Activated T-helper 1 cell treated with Interleukin-2 at 50 U/mL for 16 hours (primary cell): ENCODE data around the gene MCF2L2.
"Not testable (repeated sequence)": the region's sequence is repeated elsewhere in the genome, so short reads cannot be mapped to it uniquely, and the experiment has no call there.

ENCODE experiments used
- DNase-seq: peaks from one replicate; pipeline ENCODE4 v3.0.0-alpha.2; 2020; ENCODE audit warnings: low read depth

MCF2L2 gene

DNA sequence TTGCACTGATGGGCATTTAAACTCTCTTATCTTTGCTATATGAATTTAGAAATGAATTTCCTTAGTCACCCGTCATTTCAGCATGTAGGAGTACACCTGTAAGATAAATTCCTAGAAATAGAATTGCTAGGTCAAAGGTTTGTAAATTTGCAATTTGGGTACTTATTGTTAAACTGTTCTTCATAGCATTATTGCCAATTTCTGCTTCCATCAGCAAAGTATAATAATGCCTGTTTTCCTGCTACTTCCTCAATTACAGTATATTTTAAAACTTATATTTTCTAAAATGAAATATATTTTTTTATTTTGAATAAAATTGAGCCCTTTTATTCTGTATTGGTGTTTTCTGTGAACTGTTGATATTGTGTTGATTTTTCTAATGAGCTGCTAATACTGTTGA, 16.3 kb upstream of the MCF2L2 start:
- no peak for DNase-seq

DNA sequence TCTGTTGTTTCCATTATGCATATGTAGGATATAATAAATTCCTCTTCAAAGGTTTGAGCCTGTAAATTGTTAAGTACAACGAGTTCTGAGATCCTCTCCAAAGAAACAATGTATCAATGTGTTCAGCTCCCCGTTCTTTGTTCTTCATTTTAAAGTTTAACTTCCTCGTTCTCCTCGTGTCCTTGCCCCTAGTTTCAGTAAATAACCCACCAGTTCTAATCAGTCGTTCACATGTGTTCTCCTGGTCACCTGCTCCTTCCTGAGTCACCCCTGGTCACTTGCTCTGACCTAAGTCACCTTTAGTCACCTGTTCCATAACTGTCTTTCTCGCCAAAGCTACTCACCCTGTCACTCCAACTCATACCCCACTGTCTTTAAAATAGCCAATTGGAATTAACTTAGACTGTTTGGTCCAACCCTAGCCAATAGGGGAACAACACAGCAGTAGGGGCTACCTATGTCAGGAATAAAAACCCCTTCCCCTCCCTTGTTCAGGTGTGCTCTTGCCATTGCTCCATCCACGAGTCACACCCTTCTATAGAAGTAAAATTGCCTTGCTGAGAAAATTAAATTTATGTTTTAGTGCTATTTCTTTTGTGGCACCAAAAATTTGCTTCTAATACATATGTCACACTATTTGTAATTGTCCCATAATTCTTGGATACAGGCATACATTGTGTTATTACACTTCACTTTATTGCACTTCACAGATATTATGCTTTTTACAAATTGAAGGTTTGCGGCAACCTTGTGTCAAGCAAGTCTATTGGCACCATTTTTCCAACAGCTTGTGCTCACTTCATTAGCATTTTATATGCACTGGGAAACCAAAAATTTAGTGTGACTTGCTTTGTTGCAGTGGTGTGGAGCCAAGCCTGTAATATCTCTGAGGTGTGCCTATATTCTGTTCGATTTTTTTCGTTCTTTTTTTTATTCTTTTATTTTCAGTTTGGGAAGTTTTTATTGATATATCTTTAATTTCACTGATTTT, 15.3 kb upstream of the MCF2L2 start:
- DNase-seq: no peak

DNA sequence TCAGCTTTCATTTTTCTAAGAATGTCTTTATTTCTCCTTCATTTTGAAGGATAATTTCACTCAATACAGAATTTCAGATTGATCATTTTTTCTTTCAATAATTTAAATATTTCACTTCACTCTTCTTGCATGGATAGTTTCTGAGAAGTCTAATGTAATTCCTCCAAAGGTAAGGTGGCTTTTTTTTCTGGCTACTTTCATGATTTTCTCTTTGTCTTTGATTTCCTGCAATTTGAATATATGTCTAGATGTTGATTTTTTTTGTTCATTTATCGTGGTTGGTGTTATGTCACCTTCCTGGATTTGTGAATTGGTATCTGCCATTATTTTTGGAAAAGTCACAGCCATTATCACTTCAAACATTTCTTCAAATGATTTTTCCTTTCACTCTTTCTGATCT, 14.6 kb upstream of the MCF2L2 start:
- no peak for DNase-seq

DNA sequence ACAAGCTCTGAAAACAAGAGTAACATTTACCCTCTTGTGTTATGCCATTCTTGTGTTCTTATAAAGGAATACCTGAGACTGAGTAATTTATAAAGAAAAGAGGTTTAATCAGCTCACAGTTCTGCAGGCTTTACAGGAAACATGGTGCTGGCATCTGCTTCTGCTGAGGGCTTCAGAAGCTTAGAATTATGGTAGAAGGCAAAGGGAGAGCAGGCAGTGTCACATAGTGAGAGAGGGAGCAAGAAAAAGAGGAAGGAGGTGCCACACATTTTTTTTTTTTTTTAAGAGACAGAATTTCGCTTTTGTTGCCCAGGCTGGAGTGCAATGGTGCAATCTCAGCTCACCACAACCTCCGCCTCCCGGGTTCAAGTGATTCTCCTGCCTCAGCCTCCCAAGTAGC, 12.1 kb upstream of the MCF2L2 start:
- not testable (repeated sequence) for DNase-seq

DNA sequence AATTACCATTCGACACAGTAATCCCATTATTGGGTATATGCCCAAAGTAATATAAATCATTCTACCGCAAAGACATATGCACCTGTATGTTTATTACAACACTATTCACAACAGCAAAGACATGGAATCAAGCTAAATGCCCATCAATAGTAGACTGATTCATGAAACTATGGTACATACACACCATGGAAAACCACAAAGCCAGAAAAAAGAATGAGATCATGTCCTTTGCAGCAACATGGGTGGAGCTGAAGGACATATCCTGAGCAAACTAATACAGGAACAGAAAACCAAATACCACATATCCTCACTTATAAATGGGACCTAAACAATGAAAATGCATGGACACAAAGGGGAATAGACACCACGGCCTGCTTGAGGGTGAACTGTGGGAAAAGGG, 11.1 kb upstream of the MCF2L2 start:
- no peak for DNase-seq

DNA sequence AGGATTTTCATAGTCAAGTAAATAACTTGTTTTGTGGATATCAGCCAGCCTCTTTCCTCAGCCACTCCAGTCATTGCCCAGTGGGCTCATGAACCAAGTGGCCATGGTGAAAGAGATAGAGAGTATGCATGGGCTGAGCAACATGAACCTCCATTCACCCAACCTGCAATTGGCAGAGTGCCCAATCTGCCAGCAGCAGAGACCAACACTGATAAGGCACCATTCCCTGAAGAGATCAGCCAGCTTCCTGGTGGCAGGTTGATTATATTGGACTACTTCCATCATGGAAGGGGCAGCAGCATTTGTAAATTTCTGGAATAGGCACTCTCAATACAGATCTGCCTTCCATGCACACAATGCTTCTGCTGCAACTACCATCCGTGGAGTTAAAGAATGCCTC, 10.3 kb upstream of the MCF2L2 start:
- no peak for DNase-seq

DNA sequence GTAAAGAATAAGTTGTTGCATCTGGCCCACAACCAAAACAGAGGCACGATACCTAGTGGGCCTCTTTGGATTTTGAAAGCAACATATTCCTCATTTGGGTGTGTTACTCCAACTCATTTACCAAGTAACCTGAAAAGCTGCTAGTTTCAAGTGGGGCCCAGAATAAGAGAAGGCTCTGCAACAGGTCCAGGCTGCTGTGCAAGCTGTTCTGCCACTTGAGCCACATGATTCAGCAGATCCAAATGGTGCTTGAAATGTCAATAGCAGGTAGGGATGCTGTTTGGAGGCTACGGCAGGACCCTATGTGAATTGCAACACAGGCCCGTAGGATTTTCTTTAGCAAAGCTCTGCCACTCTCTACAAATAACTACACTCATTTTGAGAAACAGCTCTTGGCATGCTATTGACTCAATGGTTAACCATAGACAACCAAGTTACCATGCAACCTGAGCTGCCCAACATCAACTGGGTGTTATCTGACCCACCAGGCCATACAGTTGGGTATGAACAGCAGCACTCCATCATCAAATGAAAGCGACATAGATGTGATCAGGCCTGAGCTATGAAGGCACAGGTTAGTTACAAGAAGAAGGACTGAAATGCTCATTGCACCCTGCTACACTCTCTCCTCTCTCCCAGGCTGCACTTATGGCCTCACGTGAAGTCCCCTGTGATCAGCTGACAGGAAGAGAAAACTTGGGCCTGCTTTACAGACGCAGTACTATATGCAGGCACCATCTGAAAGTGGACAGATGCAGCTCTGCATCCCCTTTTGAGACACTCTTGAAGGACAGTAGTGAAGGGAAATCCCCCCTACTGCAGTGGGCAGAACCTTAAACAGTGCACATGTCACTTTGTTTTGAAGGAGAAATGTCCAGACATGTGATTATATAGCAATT, 9.5 kb upstream of the MCF2L2 start:
- DNase-seq: no peak

DNA sequence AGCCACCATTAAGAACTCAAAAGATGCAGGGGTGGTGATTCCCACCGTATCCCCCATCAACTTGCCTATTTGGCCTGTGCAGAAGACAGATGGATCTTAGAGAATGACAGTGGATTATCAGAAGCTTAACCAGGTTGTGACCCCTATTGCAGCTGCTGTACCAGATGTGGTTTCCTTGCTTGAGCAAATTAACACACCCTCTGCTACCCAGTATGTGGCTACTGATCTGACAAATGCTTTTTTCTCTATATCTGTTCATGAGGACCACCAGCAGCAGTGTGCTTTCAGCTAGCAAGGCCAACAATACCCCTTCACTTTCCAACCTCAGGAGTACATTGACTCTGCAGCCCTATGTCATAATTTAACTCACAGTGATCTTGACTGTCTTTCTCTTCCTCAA, 8.6 kb upstream of the MCF2L2 start:
- no peak for DNase-seq

DNA sequence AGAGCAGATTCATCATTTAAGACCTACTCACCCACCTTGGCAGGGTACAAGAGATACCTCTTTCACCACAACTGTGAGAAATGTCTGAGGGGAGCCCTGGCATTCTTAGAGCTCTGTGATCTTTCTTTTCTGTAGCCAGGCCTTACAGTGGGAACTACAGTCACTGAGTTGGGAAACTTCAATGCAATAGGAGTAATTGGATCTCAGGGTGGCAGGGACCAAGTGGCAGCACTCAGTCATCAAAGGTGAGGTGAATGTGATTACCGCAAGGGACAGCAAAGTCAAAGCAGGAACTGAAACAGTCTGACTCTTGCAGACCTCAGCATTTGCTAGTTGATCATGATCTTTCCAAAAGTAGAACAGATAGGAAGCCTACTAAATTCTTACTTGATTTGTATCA, 7.2 kb upstream of the MCF2L2 start:
- DNase-seq: no peak

DNA sequence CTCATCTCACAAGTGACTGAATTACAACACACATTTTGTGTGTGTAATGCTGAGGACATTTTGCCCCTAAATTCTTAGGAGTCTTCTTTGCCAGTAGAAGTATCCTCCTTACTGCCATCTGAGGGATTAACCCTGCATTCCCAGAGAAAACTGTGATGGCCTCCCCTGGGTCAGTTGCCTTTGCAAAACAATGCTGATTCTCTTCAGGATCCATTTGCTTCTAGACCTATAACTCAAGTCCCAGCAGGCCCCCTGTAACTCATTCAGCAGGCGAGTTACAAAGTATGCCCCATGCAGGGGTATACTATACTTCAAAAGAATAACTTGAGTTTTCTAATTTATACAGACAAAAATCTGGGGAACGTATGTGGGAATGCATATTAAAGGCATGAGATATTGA, 6.6 kb upstream of the MCF2L2 start:
- DNase-seq: no peak

DNA sequence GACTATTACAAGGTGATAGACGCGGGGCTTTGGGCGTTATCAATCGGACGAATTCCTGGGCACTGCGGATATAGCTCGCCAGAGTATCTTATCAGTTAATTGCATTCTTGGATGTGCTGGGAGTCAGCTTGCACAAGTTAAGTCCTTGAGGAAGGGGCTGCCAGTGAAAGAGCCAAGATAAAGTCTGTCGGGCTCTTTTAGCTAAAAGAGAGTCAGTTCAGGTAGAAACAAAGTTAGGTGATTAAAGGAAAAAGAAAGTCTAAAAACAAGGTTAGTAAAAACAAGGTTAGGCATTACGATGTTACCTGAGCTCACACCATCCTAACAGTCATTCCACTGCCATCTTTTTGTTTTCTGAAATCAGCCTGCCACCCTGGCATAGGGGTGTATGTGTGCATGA, 6.1 kb upstream of the MCF2L2 start:
- DNase-seq: no peak

DNA sequence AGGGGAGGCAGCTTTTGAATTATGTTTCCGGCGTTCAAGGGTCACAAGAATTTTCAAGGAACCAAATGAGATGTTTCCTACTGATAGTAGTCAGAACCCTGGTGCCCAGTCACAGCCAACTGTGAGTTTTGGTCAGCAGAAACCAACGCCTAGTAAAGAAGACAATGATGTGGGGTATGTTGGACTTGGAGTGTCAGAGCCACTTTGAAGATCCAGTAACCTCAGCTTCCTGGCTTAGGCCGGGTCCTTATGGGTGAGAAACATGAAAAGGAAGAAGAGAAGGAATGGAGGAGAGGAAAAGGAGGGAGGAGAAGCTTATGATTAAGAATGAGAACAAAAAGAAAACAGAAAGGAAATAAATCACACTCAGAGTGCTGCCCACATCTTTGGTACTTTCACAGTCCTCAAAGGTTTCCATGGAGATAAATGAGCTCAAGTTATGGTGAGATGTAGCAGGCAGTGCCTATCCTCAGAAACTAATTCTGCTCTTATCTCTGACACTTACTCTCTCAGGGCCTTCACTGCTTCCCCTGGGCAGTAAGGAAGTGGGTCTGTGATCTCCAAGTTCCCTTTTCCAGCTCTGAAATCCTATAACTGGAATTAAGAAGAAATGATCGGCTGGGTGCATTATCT, 2.0 kb upstream of the MCF2L2 start:
- no peak for DNase-seq

DNA sequence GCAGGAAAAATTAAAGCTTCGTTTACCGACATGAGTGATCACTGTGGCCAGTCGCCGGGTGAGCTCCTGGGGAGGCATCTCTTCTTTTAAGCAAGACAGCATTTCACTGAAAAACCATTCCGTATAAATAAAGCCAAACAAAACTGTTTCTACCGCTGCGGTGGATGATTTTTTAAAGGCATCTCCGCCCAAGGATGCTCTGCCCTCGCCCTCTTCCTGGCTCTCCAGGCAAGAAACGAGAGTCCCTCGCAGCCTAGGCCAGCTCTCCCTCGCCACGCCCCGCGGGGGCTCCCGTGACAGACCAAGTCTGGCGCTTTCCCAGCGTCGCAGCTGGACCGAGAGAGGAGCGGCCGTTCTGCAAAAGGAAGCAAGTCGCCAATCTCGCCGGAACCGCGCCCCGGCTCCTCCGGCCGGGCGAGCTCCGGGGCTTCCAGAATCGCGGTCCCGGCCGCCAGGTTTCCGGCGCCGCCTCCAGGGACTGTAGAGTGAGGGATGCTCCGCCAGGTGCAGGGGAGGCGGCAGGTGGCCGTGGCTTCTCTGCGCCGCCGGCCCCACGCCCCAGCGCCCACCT, 458 bp downstream of the MCF2L2 start:
- DNase-seq: no peak

DNA sequence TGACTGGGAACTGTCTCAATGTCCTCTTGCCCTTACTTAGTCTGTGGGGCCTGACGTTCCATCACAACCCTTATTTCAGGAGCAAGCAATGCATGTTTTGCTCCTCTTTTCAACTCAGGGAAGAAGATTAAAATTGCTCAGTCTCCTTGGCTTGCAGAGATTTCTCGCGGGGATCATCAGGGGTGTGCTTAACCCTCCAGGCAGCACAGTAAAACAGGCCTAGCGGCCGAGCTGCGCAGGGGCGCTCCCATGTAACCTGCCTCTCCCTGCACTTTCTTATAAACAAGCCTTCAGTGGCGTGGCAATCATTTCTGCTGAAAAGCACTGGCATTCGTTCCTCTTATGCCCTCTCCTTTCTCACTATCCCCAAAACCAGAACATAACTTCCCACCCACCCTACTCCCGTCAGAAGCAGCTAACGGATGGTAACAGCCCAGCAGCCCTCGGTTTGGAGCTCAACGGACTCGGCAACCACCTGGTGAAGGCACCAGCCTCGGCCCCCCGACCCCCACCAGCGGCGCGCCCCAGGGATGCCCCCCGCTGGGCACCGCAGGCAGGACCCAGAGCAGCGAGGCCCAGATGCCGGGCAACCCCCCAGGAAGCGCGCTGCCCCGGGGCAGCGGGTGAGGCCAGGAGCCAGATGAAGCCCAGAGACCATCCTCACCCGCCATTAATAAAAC, 1.1 kb downstream of the MCF2L2 start:
- DNase-seq: no peak

DNA sequence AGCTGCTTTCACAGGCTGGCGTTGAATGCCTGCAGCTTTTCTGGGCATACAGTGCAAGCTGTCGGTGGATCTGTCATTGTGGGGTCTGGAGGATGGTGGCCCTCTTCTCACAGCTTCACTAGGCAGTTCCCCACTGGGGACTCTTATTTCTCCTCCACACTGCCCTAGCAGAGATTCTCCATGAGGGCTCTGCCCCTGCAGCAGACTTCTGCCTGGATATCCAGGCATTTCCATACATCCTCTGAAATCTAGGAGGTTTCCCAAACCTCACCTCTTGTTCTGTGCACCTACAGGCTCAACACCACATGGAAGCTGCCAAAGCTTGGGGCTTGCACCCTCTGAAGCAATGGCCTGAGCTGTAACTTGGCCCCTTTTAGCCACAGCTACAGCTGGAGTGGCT, 9.6 kb downstream of the MCF2L2 start:
- not testable (repeated sequence) for DNase-seq

DNA sequence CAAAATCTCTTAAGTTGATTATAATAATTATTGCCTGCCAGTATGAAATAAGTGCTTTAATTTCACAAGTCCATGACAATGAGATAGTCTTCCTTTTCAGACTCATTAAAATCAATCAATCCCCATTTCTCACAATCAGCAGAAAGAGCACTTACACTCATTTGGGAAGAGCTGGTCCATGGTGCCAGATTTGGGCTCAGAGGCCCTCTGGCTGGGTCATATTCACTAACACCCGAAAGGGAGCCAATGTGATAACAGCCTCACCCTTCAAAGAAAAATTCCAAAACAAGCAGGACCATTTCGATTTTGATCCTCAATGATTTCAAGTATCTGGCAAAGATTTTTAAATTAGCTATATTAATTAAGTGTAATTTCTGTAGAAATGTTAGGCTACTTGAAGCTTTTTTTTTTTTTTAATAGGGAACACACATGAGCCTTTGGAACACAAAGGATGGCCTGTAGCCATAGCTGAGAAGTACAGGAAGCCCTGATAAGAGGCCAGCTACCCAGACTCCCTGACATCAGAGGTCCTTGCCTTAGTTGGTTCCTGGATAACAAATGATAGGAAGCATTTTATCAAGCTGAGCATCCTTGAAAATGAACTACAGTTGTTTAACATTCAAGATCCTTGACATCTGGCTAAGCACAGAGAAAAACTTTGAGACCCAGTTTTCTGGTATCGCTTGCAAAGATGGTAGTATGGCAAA, 17.1 kb downstream of the MCF2L2 start:
- no peak for DNase-seq

DNA sequence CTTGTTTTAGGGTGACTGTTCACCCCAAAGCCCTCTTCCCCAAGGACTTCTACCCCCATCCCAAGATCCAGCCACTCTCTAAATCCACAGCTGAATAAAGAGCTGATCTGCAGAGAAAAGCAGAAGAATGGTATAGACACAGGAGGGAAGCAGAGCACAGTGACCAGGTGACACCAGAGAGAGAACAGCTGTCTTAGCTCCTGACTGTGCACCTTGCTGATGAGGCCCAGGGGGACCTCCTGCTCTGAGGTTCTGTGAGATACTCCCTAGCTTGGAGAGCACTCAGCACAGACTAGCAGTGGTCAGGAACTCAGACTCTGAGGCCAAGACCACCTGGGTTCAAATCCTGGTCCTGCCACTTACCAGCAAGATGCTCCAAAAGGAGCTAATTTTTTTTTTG, 17.7 kb downstream of the MCF2L2 start:
- DNase-seq: no peak

DNA sequence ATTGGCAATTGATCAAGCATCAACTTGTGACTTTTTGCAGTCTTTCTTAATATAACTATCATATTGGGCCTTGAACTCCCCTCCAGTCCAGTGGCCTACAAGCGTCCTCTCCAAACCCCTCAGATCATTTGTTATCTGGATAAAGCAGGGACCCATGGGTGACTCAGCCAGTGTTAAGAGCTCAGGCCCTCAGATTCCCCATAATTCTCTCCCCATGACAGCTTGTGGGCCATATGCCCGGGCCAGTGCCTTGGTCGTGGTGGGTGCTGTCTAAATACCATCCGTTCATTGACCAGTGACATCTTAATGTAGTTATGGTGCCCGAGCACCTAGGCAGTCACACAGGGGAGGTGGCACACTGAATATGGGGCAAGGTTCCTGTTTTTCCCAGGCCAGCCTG, 18.1 kb downstream of the MCF2L2 start:
- DNase-seq: no peak

DNA sequence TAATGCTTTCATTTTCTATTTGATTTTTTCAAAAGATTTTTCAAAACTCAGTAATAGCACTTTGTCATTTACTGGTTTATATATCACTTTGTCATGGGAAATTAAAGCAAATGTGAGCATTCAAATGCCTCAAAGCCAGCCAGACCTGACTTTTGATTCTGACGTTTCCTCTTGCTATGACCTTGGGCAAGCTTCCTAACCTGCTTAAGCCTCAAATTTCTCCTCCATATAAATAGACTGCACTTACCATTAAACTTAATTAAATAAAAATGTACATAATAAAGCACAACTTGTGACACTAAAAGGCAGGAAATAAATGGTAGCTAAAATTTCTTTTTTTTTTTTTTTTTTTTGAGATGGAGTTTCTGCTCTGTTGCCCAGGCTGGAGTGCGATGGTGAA, 19.2 kb downstream of the MCF2L2 start:
- no peak for DNase-seq

DNA sequence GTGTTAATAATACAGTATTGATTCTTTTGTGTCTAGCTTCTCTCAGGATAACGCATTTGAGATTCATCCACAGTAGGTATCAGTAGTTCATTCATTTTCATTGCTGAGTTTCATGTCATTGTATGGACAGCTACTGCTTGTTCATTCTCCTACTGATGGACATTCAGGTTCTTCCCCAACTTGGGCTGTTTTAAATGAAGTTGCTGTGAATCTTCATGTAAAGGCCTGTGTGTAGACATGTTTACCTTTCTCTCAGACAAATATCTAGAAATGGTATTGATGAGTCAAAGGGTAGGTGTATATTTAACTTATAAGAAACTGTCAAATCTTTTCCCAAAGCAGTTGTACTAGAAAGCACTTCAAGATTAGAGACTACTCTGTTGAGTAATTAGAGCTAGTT, 26.7 kb downstream of the MCF2L2 start:
- DNase-seq: no peak

DNA sequence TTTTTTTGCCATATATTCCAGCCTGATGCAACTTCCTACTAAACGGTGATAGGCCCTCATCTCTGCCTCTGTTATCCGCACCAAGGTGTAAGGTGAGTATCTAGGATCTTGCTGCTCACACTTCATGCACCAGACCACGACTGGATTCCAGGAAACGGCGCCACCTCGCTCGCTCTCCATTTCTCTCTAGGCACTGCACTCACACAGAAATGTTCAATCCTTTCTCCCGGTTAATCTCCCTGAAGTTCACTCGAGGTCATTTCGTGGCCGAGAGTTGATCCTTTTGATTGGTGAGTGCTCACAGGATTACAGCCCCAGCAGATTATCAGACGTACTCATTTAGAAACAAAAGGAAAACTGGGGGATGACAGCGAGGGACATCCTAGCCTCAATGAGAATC, 28.1 kb downstream of the MCF2L2 start:
- DNase-seq: no peak
